Measurements from ENCODE around the gene SET.
"Not testable (repeated sequence)": the region's sequence is repeated elsewhere in the genome, so short reads cannot be mapped to it uniquely, and the experiment has no call there.

The SET gene

GRCh38 chr9:128687453-128687852, 1.6 kb upstream of the SET start:
- DNase-seq (ENCODE audit: low read depth in 2 of 2): no peak

GRCh38 chr9:128689293-128689774, 312 bp downstream of the SET start:
- no peak for DNase-seq (ENCODE audit: low read depth in 2 of 2)

GRCh38 chr9:128689820-128690683, 1.0 kb downstream of the SET start:
- no peak for DNase-seq (ENCODE audit: low read depth in 2 of 2)

- no peak for DNase-seq (ENCODE audit: low read depth in 2 of 2)
These were observed 1.6 kb downstream of the SET start for GRCh38 chr9:128690684-128691034.

GRCh38 chr9:128693738-128694137, 4.7 kb downstream of the SET start:
- DNase-seq (ENCODE audit: low read depth in 2 of 2): not testable (repeated sequence)

- no peak for DNase-seq (ENCODE audit: low read depth in 2 of 2)
These were observed 5.3 kb downstream of the SET start for GRCh38 chr9:128694344-128694743.

- no peak for DNase-seq (ENCODE audit: low read depth in 2 of 2)
These were observed 8.1 kb downstream of the SET start for GRCh38 chr9:128696923-128697707.

- DNase-seq (ENCODE audit: low read depth in 2 of 2): not testable (repeated sequence)
These were observed 10.2 kb downstream of the SET start for GRCh38 chr9:128699096-128699795.

GRCh38 chr9:128701227-128701854, 12.3 kb downstream of the SET start:
- no peak for DNase-seq (ENCODE audit: low read depth in 2 of 2)

- peak in 1 of 2 experiments; percentile 55 for DNase-seq (ENCODE audit: low read depth in 2 of 2)
These were observed 13.5 kb downstream of the SET start, which contains the start of gene PKN3 for GRCh38 chr9:128702445-128702948. Gene PKN3 (plus strand): TSS chr9:128702503. CDS start chr9:128702916, 413 bp downstream.

GRCh38 chr9:128702949-128703615, 14.1 kb downstream of the SET start:
- no peak for DNase-seq (ENCODE audit: low read depth in 2 of 2)

GRCh38 chr9:128703616-128704355, 14.8 kb downstream of the SET start:
- DNase-seq (ENCODE audit: low read depth in 2 of 2): no peak

- DNase-seq (ENCODE audit: low read depth in 2 of 2): no peak
These were observed 15.3 kb downstream of the SET start for GRCh38 chr9:128704356-128704670.

- no peak for DNase-seq (ENCODE audit: low read depth in 2 of 2)
These were observed 16.3 kb downstream of the SET start for GRCh38 chr9:128705051-128705965.

- no peak for DNase-seq (ENCODE audit: low read depth in 2 of 2)
These were observed 17.0 kb downstream of the SET start for GRCh38 chr9:128706045-128706444.

- DNase-seq (ENCODE audit: low read depth in 2 of 2): no peak
These were observed 17.8 kb downstream of the SET start for GRCh38 chr9:128706671-128707381.

- DNase-seq (ENCODE audit: low read depth in 2 of 2): no peak
These were observed 18.4 kb downstream of the SET start for GRCh38 chr9:128707446-128707845.

All from fibroblast of skin of left quadriceps (primary cell).